ENCODE results near the gene DNASE1L1. TPM values are rescaled to one million over a fixed set of nuclear protein-coding genes. Genes with fewer than 3 reads are reported as not detected.
"Not testable (repeated sequence)": the region's sequence is repeated elsewhere in the genome, so short reads cannot be mapped to it uniquely, and the experiment has no call there.

Gene DNASE1L1
- polyA plus RNA-seq, 3 donors, result 14.7 to 16.4 (median 16.0) TPM

DNA sequence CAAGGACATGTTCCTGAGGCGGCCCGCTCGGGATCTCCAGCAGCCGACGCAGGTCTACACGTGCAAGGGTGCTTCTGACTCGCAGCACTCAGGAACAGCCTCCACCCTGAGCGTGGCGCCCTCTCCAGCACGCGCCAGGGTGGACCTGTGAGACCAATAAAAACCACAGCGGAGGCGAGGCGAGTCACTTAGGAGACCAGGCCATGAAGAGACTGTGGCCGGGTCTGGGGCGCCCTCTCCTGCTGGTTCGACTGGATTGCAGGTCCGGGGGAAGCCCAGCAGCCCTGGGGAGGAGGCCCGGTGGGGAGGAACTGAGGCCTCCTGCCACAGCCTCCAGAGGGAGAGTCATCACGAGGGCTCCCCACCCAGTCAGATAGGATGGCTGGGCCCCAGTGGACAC, 21.0 kb downstream of the DNASE1L1 start:
- not testable (repeated sequence) for DNase-seq

DNA sequence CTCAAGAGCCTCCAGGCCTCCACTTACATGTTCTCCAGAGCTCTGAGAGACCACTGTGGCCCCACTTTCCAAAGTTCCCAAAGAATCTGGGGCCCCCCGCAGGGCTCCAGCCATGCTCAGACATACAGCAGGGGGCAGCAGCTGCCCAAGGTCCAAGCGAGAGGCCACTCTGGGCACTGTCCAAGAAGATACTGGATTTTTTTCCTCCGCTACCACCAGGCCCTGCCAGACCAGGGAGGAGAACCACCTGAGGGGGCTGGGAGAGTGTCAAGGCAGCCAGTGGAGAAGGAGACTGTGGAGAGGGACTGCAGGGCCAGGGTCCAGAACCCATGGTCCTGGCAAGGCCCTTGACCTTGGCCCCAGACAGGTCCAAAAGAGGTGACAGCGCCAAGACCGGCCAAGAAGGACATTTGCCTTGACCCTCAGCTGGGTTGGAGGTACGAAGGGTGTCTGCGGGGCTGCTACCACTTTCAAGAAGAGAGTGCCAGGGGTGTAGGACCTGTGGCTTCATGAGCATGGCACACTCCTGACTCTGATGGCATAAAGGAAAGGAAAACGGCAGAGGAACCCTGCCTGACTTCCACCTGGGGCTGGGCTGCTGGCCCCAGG, 24.7 kb downstream of the DNASE1L1 start:
- DNase-seq, result no peak

DNA sequence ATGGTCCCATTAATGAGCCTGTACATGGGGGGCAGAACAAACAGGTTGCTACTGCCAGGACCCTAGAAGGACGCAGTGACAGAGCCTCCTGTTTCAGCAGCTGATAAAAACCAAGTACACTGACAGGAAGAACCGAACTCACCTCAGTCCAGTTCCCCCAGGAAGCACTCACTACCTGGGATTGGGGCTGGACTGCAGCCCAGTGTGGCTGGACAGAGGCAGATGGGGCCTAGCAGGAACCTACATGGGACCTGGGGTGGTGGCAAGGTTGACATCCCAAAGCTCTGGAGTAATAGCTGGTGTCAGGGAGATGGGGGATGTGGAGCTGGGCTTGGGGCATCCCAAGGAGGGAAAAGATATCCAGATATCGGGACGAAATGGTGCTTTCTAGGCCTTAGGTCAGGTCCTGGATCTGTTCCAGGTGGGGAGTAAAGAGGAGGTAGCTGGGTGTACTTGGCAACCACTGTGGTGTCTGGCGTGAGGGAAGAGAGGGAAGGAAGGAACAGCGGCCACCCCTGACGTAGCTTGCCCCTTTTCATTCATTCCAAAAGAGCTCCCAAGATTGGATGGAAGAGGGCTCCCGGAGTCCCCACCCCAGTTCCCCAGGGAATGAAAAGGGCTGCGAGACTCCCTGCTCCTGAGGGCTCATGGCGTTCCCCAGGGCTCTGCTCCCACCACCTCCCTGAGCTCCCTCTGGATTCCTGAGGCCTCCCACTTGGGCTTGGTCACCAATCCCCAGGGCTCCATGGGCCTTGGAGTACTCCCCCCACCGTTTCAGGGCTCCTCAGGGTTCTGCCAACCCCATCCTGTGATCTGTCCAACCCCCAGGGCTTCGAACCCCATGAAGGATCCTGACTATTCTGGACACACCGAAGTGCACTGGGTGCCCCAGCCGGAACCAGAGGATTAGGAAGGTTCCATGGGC, 25.4 kb downstream of the DNASE1L1 start:
- no peak for DNase-seq

DNA sequence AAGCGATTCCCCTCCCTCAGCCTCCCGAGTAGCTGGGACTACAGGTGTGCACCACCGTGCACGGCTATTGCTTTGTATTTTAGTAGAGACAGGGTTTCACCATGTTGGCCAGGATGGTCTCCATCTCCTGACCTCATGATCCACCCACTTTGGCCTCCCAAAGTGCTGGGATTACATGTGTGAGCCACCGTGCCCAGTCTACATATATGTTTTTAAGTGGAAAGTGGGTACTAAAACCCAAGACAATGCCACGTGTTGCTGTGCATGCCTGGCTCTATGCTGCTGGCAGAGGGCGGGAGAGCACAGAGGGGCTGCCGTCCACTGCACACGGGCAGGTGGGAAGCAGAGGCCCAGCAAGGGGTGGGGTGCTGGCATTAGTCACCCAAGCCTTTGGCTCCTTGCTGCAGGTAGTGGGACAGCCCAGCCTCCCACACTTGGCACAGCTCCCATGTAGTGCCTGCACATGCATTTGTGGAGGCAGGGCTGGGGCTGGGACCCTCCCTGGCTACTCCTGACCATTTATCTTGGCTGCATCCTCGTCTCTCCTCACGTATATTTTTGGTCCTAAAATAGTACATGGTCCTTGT, 26.5 kb downstream of the DNASE1L1 start:
- DNase-seq, result no peak

DNA sequence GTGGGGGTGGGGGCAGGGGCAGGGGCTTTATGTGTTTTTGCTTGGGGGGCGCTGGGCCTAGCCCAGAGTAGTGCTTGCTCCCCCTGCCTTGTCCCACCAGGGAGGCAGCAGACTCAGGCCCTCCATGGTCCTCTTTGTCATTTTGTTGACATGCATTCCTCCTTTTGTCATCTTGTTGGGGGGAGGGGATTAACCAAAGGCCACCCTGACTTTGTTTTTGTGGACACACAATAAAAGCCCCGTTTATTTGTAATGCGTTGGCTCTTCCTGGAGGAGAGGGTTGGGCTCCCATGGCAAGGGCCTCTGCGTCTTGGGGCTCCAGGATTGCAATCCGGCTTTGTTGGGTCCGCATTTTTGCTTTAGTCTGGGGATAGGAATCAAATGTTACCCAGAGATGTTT, 27.8 kb downstream of the DNASE1L1 start:
- no peak for DNase-seq

DNA sequence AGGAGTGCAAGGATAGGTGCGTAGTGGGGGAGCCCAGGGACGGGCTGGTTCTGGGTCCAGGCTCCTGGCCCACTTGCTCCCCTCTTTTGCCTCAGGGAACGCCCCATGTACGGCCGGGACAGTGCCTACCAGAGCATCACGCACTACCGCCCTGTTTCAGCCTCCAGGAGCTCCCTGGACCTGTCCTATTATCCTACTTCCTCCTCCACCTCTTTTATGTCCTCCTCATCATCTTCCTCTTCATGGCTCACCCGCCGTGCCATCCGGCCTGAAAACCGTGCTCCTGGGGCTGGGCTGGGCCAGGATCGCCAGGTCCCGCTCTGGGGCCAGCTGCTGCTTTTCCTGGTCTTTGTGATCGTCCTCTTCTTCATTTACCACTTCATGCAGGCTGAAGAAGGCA, 28.3 kb downstream of the DNASE1L1 start:
- no peak for DNase-seq

DNA sequence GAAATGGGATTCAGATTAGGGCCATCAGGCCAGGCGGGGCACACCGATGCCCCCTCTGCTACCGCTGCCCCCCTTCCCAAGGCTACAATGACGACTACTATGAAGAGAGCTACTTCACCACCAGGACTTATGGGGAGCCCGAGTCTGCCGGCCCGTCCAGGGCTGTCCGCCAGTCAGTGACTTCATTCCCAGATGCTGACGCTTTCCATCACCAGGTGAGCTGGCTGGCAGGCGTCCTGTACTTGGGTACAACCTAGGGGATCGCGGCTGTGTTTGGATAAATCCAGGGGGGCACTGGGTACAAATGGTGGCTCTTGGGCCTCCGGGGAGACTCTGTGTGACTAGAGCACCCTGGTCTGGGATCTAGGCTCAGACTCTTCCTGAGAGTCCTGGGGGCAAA, 28.9 kb downstream of the DNASE1L1 start:
- no peak for DNase-seq

DNA sequence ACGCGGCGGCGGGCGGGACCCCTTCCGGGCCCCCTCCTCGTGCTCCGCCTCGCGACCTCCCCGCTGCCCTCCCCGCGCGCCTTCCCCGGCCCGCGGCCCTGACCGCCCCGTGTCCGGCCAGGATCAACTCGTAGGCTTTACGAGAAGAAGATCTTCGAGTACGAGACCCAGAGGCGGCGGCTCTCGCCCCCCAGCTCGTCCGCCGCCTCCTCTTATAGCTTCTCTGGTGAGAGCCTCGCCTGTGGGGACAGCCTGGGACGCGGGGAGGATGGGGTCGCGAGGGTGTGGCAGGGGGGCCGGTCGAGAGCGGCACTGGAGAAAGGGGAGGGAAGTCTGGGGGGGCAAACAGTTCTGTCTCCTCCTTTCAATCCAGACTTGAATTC, 29.5 kb downstream of the DNASE1L1 start:
- no peak for DNase-seq

DNA sequence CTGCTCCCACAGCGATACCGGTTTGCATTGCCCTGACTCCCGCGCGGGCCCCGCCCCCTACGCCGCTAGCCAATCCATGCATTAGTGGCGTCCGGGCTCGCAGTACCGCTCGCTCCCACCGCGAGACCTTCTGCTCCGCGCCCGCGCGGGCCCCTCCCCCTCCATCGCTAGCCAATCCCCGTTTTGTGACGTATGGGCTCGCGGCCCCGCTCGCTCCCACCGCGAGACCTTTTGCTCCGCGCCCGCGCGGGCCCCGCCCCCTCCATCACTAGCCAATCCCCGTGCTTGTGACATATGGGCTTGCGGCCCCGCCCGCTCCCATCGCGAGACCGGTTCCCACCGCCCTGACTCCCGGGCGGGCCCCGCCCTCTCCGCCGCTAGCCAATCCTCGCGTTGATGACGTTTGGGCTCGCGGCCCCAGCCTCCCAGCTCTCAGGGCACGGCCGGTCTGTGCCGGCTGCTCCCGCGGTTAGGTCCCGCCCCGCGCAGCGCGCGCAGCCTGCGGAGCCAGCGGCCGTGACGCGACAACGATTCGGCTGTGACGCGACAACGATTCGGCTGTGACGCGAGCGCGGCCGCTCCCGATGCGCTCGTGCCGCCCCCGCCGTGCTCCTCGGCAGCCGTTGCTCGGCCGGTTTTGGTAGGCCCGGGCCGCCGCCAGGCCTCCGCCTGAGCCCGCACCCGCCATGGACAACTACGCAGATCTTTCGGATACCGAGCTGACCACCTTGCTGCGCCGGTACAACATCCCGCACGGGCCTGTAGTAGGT, 30.1 kb downstream of the DNASE1L1 start, which contains the start of gene EMD:
Gene EMD, plus strand, starts transcription at position 497 of the 770 bp plus-strand sequence. Its CDS starts 190 bp downstream, at position 687.
- DNase-seq, result peak; percentile 96

DNA sequence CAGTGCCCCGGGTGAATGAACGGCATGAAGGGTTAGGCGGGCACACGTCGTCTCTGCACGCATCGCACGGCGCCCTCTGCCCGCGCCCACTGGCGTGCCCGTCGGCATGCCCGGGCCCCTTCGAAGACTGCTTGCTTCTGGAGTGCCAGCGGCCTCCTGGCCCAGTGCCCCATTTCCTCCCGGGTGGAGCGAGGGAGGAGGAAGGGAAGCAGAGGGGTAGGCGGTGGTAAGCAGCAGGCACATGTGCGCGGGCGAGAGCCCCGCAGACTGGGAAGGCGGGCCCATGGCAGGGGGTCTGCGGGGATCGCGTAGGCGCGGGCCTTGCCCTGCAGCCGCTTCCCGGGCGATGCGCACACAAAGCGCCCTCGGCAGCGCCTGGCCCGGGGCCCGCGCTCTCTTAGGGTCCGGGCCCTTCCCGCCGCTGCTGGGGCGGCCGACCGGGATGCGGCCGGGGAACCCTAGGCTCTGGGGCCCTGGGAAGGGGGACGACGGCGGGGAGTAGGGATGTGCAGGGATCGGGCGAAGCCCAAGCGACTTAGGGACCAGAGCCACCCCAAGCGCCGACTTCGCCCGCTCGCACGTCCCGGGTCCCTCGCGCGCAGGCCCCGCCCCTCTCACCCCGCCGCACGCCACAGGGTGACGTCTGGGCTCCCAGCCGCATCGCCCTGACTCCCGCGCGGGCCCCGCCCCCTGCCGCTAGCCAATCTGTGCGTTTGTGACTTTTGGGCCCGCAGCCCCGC, 30.8 kb downstream of the DNASE1L1 start:
- no peak for DNase-seq

DNA sequence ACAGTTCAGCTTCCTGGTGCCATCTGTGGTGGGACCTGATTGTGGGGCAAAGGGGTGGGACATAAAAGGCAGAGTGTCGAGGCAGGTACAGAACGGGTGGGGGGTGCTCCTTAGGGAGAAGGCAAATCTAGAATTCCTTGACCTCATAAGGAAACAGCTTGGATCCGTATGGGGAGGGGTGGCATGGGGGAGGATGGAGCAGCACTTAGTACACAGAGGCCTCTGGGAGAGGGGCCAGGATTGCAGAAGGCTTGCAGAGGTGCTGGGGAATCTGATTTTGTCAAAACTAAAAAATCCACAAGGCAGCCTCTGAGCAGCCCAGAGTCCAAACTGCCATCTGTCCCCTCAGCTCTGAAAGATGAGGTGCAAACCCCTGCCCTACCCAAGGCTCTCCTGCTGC, 32.3 kb downstream of the DNASE1L1 start:
- no peak for DNase-seq

DNA sequence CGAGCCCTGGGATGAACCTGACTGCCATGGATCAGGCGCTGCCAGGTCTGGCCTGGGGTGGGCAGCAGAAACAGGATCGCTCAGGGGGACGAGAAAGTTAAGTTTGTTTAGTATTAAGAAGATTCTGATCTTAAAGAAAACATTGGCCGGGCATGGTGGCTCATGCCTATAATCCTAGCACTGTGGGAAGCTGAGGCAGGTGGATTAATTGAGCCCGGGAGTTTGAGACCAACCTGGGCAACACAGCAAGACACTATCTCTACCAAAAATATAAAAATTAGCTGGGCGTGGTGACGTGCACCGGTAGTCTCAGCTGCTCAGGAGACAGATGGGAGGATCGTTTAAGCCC, 33.9 kb downstream of the DNASE1L1 start:
- no peak for DNase-seq

DNA sequence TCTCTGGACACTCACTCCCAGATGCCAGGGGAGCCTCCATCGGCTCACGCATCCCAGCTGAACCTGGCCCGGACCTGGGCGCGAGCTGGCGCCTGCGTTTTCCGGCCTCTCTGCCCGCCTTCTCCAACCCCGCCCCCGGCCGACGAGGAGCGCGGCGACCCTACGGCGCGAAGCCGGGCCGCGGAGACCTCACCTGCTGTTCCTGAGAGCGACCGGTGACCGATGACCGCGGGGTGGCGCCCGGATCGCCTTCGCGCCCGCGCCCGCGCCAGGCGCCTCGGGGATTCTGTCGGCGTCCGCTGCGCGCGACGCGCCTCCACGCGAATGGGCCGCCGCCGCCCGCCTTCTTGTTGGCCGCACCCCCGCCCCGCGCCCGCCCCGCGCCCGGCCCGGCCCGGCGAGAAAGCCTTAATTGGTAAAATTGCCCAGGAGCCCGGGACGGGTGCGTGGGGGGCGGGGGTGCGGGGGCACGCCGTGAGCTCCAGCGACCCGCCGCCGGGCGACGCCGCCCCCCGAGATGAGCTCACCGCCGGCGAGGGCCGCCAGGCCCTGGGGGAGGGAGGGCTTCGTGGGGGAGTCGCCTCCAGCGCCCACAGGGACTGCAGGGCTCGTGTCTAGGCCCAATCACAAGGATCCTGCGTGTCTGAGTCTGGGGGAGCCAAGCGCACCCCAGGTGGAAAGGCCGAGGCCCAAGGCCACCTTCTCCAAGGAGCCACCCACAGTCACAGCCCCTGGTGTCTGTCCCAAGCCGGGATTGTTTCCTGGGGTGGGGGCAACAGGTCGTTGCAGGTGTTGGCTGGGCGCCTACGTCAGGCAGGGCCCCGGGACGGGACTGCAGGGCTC, 34.5 kb downstream of the DNASE1L1 start, which contains the start of gene FLNA:
Gene FLNA, minus strand, starts transcription at position 322 of the 843 bp plus-strand sequence. CDS start 3,389 bp downstream, outside the sequence.
- DNase-seq, result no peak

DNA sequence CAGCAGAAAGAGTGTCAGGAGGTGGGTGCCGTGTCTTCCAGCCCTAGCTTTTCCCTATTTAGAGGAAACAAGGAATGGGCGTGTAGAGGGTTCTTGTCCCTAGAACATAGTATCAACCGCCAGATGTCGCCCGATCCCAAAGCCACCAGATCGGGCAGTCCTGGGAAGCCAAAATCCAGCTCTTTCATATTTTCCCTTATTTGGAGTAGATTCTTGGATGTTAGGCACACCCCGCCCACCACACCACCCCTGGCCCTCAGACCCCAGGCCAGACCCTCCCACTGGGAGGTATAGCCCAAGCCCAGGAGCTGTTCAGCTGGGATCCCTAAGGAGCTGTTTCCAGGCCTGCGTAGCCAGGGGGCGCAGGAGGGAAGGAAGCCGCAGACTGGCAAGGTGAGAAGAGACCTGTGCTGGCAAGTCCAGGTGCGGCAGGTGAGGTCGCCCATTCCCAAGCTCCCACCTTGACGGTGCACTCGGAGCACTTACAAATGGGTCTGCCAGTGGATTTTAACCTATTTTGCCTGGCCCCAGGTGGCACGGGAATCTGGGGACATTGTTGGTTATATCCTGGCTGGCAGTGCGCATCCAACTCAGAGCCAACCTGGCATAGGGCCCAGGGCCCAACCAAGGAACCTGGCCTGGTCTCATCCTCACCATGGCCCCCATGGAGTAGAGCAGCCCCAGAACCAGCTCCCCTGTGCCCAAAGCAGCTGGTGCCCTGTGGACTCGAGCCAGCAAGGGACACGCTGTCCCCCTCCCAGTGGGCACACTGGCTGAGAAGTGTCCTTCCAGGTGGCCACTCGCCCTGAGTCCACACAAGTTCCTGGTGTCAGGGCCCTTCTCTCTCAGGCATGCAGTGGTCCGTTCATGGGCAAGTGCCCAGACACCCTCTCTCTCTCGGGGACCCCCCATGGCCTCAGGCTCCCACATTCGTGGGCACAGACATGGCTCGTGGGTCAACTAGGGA, 35.4 kb downstream of the DNASE1L1 start:
- no peak for DNase-seq

DNA sequence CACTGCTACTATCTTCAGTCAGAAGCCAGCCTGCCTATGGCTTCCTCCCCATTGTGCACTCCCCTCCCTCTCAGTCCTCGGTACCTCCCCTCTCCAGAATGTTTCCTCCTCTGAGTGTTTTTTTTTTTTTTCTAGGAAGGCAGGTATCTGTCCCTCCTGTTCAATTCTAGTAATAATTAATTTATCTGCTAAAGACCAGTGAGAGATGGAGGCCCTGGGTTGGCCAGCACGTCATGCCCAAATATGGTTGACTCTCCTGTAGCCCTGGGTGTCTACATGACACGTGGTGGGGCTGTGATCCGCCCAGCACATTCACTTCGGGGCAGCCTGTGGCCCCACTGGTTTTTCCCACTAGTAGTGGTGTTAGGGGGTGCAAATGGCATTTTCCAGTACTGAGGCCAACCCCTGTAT, 36.4 kb downstream of the DNASE1L1 start:
- DNase-seq, result no peak

DNA sequence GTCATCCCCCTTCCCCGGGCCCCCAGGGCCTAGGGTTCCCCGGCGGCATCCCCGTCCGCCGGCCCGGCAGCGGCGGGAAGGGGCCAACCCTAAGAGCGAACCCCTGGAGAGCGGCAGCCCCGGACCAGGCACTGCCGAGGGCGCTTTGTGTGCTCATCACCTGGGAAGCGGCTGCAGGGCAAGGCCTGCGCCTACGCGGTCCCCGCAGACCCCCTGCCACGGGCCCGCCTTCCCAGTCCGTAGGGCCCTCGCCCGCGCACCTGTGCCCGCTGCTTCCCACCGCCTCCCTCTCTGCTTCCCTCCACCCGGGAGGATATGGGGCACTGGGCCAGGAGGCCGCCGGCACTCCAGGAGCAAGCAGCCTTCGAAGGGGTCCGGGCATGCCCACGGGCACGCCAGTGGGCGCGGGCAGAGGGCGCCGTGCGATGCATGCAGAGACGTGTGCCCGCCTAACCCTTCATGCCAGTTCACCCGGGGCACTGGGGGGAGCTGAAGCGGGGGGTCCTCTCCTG, 37.2 kb downstream of the DNASE1L1 start:
- no peak for DNase-seq

DNA sequence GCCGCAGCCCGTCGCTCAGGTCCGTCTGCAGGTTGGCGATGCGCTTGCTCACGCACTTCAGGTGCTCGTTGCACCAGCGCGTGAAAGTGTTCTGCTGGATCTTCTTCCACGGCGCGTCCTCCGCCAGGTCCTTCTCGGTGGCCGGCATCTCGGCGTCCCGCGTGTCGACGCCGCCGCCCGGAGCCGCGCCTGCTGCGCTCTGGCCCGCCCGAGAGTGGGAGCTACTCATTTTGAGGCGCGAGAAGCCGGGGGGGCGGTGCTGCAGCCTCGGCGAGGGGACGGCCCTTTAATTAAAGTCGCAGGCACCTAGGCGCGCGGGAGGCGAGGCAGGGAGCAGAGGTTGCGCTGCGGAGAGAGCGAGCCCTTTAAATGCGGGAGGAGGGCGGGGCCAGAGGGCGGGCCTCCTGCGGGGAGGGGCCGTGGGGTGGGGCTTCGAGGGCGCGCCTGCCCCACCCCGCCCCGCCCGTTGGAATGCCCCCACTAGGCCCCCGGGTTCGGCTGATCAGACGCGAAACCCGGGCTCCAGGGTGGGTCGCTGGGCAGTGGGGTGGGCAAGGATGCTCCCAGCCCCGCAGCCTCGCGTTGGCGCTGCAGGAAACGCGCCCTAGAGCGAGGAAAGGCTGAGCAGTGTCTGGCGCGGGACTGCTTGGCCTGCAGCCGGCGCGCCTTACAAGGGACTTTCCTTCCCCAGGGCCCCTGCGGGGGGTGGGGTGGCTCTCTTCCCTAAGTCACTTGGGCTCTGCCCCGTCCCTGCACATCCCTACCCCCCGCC, 37.9 kb downstream of the DNASE1L1 start:
- DNase-seq, result peak; percentile 90
